Measurements from ENCODE around the gene DNAJC25.

Gene DNAJC25

GRCh38 chr9:111691672-111692329 is 60.7 kb downstream of the DNAJC25 start:
- Histone ChIP-seq H3K4me3 (ENCODE audit: low read depth in 1 of 2, low read length in 2 of 2) (no peak overlapping the region), H3K4me1 (ENCODE audit: insufficient read depth, low read length) (no peaks in the 10 kb centered on the region), H3K36me3 (ENCODE audit: insufficient read depth, low read length) (no peaks in the 10 kb centered on the region), H4K20me1 (ENCODE audit: insufficient read depth, low read length) (no peaks in the 10 kb centered on the region), H3K79me2 (ENCODE audit: insufficient read depth, low read length) (no peaks in the 10 kb centered on the region), H2AFZ (ENCODE audit: low read depth, low read length) (no peak overlapping the region), H3K9me3 (ENCODE audit: insufficient read depth, low read length, severe bottlenecking) (no peaks in the 10 kb centered on the region), H3K27me3 (ENCODE audit: insufficient read depth, low read length, poor library complexity) (no peaks in the 10 kb centered on the region), H3K4me2 (ENCODE audit: insufficient read depth, low read length) (no peak overlapping the region), H3K27ac (ENCODE audit: low read length) (no peak overlapping the region), H3K9ac (ENCODE audit: low read depth, low read length) (no peak overlapping the region)
- TF ChIP-seq CTCF (IDR thresholded peaks at IDR 0.05; ENCODE audit: borderline replicate concordance, extremely low read depth, low read length, poor library complexity, severe bottlenecking), result peak; percentile 37
- no peak for TF ChIP-seq EZH2 (IDR thresholded peaks at IDR 0.05; ENCODE audit: borderline replicate concordance, low read depth, low read length, severe bottlenecking)
- DNase-seq (no peak), ATAC-seq (ENCODE audit: insufficient read depth, low read depth) (no peak)

- Histone ChIP-seq H3K9me3 (ENCODE audit: insufficient read depth, low read length, severe bottlenecking) (no peaks in the 10 kb centered on the region), H3K79me2 (ENCODE audit: insufficient read depth, low read length) (no peaks in the 10 kb centered on the region), H3K4me1 (ENCODE audit: insufficient read depth, low read length) (no peaks in the 10 kb centered on the region), H4K20me1 (ENCODE audit: insufficient read depth, low read length) (no peaks in the 10 kb centered on the region), H3K36me3 (ENCODE audit: insufficient read depth, low read length) (no peaks in the 10 kb centered on the region), H3K9ac (ENCODE audit: low read depth, low read length) (no peak overlapping the region), H3K27me3 (ENCODE audit: insufficient read depth, low read length, poor library complexity) (no peaks in the 10 kb centered on the region), H3K4me3 (ENCODE audit: low read depth in 1 of 2, low read length in 2 of 2) (no peak overlapping the region), H3K4me2 (ENCODE audit: insufficient read depth, low read length) (no peak overlapping the region), H2AFZ (ENCODE audit: low read depth, low read length) (no peak overlapping the region), H3K27ac (ENCODE audit: low read length) (no peak overlapping the region)
- DNase-seq (no peak), ATAC-seq (ENCODE audit: insufficient read depth, low read depth) (no peak)
- TF ChIP-seq CTCF (IDR thresholded peaks at IDR 0.05; ENCODE audit: borderline replicate concordance, extremely low read depth, low read length, poor library complexity, severe bottlenecking) (no peak), EZH2 (IDR thresholded peaks at IDR 0.05; ENCODE audit: borderline replicate concordance, low read depth, low read length, severe bottlenecking) (no peak)
These were observed 65.7 kb downstream of the DNAJC25 start for GRCh38 chr9:111696796-111697195.

- Histone ChIP-seq H3K79me2 (ENCODE audit: insufficient read depth, low read length) (no peaks in the 10 kb centered on the region), H3K9ac (ENCODE audit: low read depth, low read length) (no peak overlapping the region), H3K4me2 (ENCODE audit: insufficient read depth, low read length) (no peak overlapping the region), H4K20me1 (ENCODE audit: insufficient read depth, low read length) (no peaks in the 10 kb centered on the region), H3K4me3 (ENCODE audit: low read depth in 1 of 2, low read length in 2 of 2) (no peak overlapping the region), H3K27me3 (ENCODE audit: insufficient read depth, low read length, poor library complexity) (no peaks in the 10 kb centered on the region), H3K27ac (ENCODE audit: low read length) (no peak overlapping the region), H3K4me1 (ENCODE audit: insufficient read depth, low read length) (no peaks in the 10 kb centered on the region), H2AFZ (ENCODE audit: low read depth, low read length) (no peak overlapping the region), H3K36me3 (ENCODE audit: insufficient read depth, low read length) (no peaks in the 10 kb centered on the region), H3K9me3 (ENCODE audit: insufficient read depth, low read length, severe bottlenecking) (no peaks in the 10 kb centered on the region)
- TF ChIP-seq EZH2 (IDR thresholded peaks at IDR 0.05; ENCODE audit: borderline replicate concordance, low read depth, low read length, severe bottlenecking) (no peak), CTCF (IDR thresholded peaks at IDR 0.05; ENCODE audit: borderline replicate concordance, extremely low read depth, low read length, poor library complexity, severe bottlenecking) (no peak)
- ATAC-seq (ENCODE audit: insufficient read depth, low read depth) (no peak), DNase-seq (no peak)
These were observed 69.6 kb downstream of the DNAJC25 start for GRCh38 chr9:111700776-111701175.
